K562 (cell line): ENCODE results near the gene ATP5F1D. TPM values are rescaled to one million over a fixed set of nuclear protein-coding genes. Genes with fewer than 3 reads are reported as not detected.

Source experiments
- CREB1 ChIP-seq, 2 experiments: sonication (generic) in 1 of 2; formaldehyde crosslinking in 1 of 2; IDR thresholded peaks; 2 replicates each; pipeline versions ENCODE4 v1.6.1 to v1.8.0; 2012 to 2022; ENCODE audit warnings: inconsistent platforms in 1 of 2, mild to moderate bottlenecking in 1 of 2, missing genetic modification reagents in 1 of 2, moderate library complexity in 1 of 2
- DMBX1 ChIP-seq: fragments of 250-450 bp; sonication (Bioruptor Pico); IDR thresholded peaks from 2 replicates; pipeline ENCODE4 v1.8.0; 2022; ENCODE audit warnings: inconsistent platforms, mild to moderate bottlenecking, moderate library complexity, borderline replicate concordance
- GATA2 ChIP-seq: sonication (generic); formaldehyde crosslinking; IDR thresholded peaks from 2 replicates; pipeline ENCODE4 v1.4.0; 2020; ENCODE audit warnings: mild to moderate bottlenecking, missing genetic modification reagents
- KLF6 ChIP-seq: fragments of 250-450 bp; sonication (Bioruptor Pico); IDR thresholded peaks from 2 replicates; pipeline ENCODE4 v1.4.0; 2020; ENCODE audit warnings: mild to moderate bottlenecking, moderate library complexity, borderline replicate concordance
- NFE2 ChIP-seq: IDR thresholded peaks from 2 replicates; pipeline ENCODE4 v1.6.1; 2014; ENCODE audit warnings: antibody characterized with exemption, low read depth
- SNIP1 ChIP-seq: fragments of 450-650 bp; IDR thresholded peaks from 2 replicates; pipeline ENCODE4 v1.7.1; 2017; ENCODE audit warnings: low read depth, mild to moderate bottlenecking
- TCF7 ChIP-seq: sonication (generic); IDR thresholded peaks from 2 replicates; pipeline ENCODE4 v1.6.1; 2016; ENCODE audit warnings: antibody characterized with exemption, borderline replicate concordance
- polyA plus RNA-seq, 8 experiments: library from polyadenylated mRNA; depleted of rRNA in 4 of 8; stranded (reverse) in 5 of 8; unstranded in 3 of 8; fragments of >200 nt; fragmentation: Nextera tagmentation in 2 of 8; fragmentation: Illumina TruSeq in 1 of 8; extraction: Ambion mirVana in 2 of 8; extraction: Trizol in 1 of 8; gene quantifications; 2 replicates each; pipeline versions ENCODE4 v1.2.1 to v1.2.3, GENCODE V29; 2011 to 2014; ENCODE audit warnings: inconsistent platforms in 1 of 8, missing spikeins in 1 of 8
- total RNA-seq, 7 experiments: library from RNA; depleted of rRNA in 6 of 7; stranded (reverse); fragments of >200 nt in 6 of 7; fragmentation: Illumina TruSeq in 2 of 7; extraction: Trizol in 2 of 7; gene quantifications; 2 replicates each; pipeline versions ENCODE4 v1.2.1 to v1.2.3, GENCODE V29; 2011 to 2021; ENCODE audit warnings: low replicate concordance in 1 of 7
- TF ChIP-seq, protein P1 (sequence below): IDR thresholded peaks from 2 replicates; pipeline ENCODE4 v1.6.1; 2014; ENCODE audit warnings: antibody characterized with exemption
- TF ChIP-seq, protein P2 (sequence below), 2 experiments: fragments of 450-650 bp in 1 of 2; IDR thresholded peaks; 2 replicates each; pipeline ENCODE4 v1.6.1; 2011 to 2017; ENCODE audit warnings: low read depth in 2 of 2, antibody characterized with exemption in 1 of 2, borderline replicate concordance in 1 of 2, low read length in 1 of 2, mild to moderate bottlenecking in 1 of 2, mixed read lengths in 1 of 2; ENCODE audit not compliant: control insufficient read depth in 1 of 2
- TF ChIP-seq, protein P3 (sequence below): sonication (generic); formaldehyde crosslinking; IDR thresholded peaks from 2 replicates; pipeline ENCODE4 v1.8.0; 2022; ENCODE audit warnings: mild to moderate bottlenecking, missing genetic modification reagents
- TF ChIP-seq, protein P4 (sequence below): fragments of 450-650 bp; IDR thresholded peaks from 2 replicates; pipeline ENCODE4 v1.6.1; 2016; ENCODE audit warnings: antibody characterized with exemption
- TF ChIP-seq, protein P5 (sequence below), 3 experiments: IDR thresholded peaks in 2 of 3; conservative IDR thresholded peaks in 1 of 3; 2 replicates each; pipeline ENCODE4 v1.5.1; 2011 to 2012; ENCODE audit warnings: low read length in 3 of 3, mild to moderate bottlenecking in 3 of 3, control low read depth in 2 of 3, improper control_type of control experiment in 1 of 3, inconsistent platforms in 1 of 3, low read depth in 1 of 3, mixed read lengths in 1 of 3, moderate library complexity in 1 of 3; ENCODE audit not compliant: insufficient read depth in 2 of 3
- TF ChIP-seq, protein P6 (sequence below): fragments of 450-650 bp; IDR thresholded peaks from 2 replicates; pipeline ENCODE4 v1.6.1; 2016; ENCODE audit warnings: mild to moderate bottlenecking

Gene ATP5F1D
- total and polyA plus RNA-seq, 9 of the 15 experiments (the other 6 are each of a cell fraction or from before 2014, with no cell fraction given), result 3.9 to 409 (median 36.8) TPM

DNA sequence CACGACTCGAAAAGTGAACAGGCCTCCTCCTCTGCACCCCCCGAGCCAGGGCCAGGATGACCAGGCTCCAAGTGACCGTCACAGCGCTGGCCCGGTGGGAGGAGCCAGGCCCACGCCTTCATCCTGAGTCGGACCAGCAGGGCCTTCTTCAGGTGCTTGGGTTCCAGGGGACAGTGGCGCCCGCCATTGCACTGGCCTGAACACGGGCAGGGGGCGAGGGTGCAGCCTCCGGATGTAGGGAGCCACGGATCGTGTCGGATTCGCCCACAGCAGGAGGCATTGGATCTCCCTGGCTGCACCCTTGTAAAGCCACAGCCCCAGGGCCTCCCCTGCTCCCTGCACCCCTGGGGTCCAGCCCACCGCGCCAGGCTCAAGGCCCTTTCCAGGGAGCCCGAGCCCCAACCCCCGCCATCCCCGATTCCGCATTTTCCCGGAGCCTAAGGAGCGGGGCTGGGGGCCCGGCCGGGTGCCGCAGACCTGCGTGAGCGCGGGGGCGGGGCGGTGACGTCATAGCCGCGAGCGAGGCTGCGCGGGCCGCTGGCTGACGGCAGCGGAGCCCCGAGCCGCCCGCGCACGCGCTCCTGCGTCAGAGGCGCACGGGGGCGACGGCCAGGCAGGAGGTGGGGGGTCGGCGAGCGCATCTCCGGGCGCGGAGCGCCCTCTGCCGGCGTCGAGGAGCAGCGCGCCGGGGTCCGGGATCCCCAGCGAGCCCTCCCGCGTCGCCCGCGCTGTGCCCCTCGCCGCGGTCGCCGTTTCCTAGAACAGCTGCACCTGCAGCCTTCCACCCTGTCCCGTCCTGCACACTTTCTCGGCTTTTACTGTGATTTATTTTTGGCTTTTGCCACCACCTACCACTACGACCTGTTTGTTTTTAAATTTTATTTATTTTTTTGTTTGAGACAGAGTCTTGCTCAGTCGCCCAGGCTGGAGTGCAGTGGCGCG, 1.5 kb upstream of the ATP5F1D start (continued):
- TF ChIP-seq, protein P1, sequence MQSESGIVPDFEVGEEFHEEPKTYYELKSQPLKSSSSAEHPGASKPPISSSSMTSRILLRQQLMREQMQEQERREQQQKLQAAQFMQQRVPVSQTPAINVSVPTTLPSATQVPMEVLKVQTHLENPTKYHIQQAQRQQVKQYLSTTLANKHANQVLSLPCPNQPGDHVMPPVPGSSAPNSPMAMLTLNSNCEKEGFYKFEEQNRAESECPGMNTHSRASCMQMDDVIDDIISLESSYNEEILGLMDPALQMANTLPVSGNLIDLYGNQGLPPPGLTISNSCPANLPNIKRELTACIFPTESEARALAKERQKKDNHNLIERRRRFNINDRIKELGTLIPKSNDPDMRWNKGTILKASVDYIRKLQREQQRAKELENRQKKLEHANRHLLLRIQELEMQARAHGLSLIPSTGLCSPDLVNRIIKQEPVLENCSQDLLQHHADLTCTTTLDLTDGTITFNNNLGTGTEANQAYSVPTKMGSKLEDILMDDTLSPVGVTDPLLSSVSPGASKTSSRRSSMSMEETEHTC, result peak; percentile 7; the same call in 1 of the 2 replicates
- TF ChIP-seq CREB1 (IDR thresholded peaks at IDR 0.05) (peak; percentile 97), CREB1 (CRISPR knock-in tag; IDR thresholded peaks at IDR 0.05) (peak; percentile 95), SNIP1 (no peak), TCF7 (0 out of 2 replicates have a peak, but pooled peaks have one; percentile 31), KLF6 (0 out of 2 replicates have a peak, but pooled peaks have one; percentile 40), NFE2 (no peak), GATA2 (CRISPR knock-in tag) (no peak), DMBX1 (CRISPR knock-in tag) (no peak)
- TF ChIP-seq, protein P2, sequence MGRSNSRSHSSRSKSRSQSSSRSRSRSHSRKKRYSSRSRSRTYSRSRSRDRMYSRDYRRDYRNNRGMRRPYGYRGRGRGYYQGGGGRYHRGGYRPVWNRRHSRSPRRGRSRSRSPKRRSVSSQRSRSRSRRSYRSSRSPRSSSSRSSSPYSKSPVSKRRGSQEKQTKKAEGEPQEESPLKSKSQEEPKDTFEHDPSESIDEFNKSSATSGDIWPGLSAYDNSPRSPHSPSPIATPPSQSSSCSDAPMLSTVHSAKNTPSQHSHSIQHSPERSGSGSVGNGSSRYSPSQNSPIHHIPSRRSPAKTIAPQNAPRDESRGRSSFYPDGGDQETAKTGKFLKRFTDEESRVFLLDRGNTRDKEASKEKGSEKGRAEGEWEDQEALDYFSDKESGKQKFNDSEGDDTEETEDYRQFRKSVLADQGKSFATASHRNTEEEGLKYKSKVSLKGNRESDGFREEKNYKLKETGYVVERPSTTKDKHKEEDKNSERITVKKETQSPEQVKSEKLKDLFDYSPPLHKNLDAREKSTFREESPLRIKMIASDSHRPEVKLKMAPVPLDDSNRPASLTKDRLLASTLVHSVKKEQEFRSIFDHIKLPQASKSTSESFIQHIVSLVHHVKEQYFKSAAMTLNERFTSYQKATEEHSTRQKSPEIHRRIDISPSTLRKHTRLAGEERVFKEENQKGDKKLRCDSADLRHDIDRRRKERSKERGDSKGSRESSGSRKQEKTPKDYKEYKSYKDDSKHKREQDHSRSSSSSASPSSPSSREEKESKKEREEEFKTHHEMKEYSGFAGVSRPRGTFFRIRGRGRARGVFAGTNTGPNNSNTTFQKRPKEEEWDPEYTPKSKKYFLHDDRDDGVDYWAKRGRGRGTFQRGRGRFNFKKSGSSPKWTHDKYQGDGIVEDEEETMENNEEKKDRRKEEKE (IDR thresholded peaks at IDR 0.05; ENCODE audit: borderline replicate concordance in 1 of 2, control insufficient read depth in 1 of 2, low read depth in 2 of 2, low read length in 1 of 2), result no peak
- TF ChIP-seq, protein P3, sequence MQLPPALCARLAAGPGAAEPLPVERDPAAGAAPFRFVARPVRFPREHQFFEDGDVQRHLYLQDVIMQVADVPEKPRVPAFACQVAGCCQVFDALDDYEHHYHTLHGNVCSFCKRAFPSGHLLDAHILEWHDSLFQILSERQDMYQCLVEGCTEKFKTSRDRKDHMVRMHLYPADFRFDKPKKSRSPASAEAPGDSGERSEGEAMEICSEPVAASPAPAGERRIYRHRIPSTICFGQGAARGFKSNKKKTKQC (CRISPR knock-in tag), result no peak; the same call in 1 of the 2 replicates
- TF ChIP-seq, protein P4, sequence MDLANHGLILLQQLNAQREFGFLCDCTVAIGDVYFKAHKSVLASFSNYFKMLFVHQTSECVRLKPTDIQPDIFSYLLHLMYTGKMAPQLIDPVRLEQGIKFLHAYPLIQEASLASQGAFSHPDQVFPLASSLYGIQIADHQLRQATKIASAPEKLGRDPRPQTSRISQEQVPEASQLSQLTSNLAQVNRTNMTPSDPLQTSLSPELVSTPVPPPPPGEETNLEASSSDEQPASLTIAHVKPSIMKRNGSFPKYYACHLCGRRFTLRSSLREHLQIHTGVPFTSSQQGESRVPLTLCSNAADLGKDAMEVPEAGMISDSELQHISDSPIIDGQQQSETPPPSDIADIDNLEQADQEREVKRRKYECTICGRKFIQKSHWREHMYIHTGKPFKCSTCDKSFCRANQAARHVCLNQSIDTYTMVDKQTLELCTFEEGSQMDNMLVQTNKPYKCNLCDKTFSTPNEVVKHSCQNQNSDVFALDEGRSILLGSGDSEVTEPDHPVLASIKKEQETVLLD, result no peak; the same call in 1 of the 2 replicates
- TF ChIP-seq, protein P5, sequence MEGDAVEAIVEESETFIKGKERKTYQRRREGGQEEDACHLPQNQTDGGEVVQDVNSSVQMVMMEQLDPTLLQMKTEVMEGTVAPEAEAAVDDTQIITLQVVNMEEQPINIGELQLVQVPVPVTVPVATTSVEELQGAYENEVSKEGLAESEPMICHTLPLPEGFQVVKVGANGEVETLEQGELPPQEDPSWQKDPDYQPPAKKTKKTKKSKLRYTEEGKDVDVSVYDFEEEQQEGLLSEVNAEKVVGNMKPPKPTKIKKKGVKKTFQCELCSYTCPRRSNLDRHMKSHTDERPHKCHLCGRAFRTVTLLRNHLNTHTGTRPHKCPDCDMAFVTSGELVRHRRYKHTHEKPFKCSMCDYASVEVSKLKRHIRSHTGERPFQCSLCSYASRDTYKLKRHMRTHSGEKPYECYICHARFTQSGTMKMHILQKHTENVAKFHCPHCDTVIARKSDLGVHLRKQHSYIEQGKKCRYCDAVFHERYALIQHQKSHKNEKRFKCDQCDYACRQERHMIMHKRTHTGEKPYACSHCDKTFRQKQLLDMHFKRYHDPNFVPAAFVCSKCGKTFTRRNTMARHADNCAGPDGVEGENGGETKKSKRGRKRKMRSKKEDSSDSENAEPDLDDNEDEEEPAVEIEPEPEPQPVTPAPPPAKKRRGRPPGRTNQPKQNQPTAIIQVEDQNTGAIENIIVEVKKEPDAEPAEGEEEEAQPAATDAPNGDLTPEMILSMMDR (IDR thresholded peaks at IDR 0.05 in 2 of 3, conservative IDR thresholded peaks at IDR 0.05 in 1 of 3; ENCODE audit: insufficient read depth in 2 of 3, low read depth in 1 of 3, low read length in 3 of 3), result peak; percentile 74 to 90 (median 89)
- TF ChIP-seq, protein P6, sequence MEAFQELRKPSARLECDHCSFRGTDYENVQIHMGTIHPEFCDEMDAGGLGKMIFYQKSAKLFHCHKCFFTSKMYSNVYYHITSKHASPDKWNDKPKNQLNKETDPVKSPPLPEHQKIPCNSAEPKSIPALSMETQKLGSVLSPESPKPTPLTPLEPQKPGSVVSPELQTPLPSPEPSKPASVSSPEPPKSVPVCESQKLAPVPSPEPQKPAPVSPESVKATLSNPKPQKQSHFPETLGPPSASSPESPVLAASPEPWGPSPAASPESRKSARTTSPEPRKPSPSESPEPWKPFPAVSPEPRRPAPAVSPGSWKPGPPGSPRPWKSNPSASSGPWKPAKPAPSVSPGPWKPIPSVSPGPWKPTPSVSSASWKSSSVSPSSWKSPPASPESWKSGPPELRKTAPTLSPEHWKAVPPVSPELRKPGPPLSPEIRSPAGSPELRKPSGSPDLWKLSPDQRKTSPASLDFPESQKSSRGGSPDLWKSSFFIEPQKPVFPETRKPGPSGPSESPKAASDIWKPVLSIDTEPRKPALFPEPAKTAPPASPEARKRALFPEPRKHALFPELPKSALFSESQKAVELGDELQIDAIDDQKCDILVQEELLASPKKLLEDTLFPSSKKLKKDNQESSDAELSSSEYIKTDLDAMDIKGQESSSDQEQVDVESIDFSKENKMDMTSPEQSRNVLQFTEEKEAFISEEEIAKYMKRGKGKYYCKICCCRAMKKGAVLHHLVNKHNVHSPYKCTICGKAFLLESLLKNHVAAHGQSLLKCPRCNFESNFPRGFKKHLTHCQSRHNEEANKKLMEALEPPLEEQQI, result no peak
